Right renal cortex interstitium (tissue), 3 donors: Measurements from ENCODE around the gene KLHDC3. TPM values are rescaled to one million over a fixed set of nuclear protein-coding genes. Genes with fewer than 3 reads are reported as not detected.

Experiments
- DNase-seq, 3 donors: peaks; one replicate each; pipeline ENCODE4 v3.0.0-alpha.2; 2013; ENCODE audit warnings: low read depth in 3 of 3, low spot score in 2 of 3
- polyA plus RNA-seq, 3 donors: library from polyadenylated mRNA; unstranded; fragments of 120-200 nt; gene quantifications; one replicate each; pipeline ENCODE4 v1.2.1, GENCODE V29; 2013; ENCODE audit not compliant: insufficient read length in 3 of 3

The KLHDC3 gene
- polyA plus RNA-seq, 3 donors: 90.5 to 104 (median 92.2) TPM

GRCh38 chr6:43053545-43054205 is 39.6 kb downstream of the KLHDC3 start, which contains the start of gene CUL7:
Gene CUL7 (minus strand): TSS chr6:43053851. CDS start chr6:43052788, 1,063 bp downstream.
- peak in 2 of 3 donors; percentile 85 to 86 for DNase-seq

- no peak for DNase-seq
These were observed 40.3 kb downstream of the KLHDC3 start for GRCh38 chr6:43054206-43054943.

DNA sequence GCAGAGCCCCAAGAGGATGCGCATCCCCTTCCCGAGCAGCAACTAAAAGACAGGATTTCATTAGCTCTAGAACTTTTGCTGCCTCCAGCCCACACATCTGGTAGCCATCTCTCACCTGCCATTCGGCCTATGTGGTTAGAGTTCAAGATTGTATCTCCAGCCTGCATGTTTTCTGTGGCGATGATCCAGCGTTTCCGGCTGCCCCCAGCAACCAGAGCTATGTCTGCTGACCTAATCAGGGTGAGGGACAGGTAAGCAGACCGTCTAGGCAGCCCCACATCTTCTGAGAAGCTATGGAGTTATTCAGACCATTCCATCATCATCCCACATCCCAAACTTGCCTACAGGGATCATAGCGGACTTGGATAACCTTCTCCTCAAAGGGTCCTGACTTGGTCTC is 41.9 kb downstream of the KLHDC3 start:
- no peak for DNase-seq

DNA sequence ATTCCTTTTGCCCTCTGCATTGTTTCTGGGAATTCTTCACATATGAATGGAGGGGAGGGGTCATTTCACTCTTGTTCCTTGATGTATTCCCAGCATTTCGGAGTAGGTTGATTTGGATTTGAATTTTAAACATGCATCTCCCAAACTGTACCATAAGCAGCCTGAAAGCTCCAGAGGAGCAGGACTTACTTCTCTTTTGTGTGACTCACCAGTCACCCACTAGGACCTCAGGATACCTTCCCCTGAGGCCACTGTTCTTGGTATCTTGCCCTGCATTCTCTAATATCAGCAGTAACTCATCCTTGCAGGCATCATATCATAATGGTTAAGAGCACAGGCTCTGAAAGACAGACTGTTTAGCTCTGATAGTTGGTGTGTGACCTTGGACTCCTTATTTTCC is 44.5 kb downstream of the KLHDC3 start:
- no peak for DNase-seq

DNA sequence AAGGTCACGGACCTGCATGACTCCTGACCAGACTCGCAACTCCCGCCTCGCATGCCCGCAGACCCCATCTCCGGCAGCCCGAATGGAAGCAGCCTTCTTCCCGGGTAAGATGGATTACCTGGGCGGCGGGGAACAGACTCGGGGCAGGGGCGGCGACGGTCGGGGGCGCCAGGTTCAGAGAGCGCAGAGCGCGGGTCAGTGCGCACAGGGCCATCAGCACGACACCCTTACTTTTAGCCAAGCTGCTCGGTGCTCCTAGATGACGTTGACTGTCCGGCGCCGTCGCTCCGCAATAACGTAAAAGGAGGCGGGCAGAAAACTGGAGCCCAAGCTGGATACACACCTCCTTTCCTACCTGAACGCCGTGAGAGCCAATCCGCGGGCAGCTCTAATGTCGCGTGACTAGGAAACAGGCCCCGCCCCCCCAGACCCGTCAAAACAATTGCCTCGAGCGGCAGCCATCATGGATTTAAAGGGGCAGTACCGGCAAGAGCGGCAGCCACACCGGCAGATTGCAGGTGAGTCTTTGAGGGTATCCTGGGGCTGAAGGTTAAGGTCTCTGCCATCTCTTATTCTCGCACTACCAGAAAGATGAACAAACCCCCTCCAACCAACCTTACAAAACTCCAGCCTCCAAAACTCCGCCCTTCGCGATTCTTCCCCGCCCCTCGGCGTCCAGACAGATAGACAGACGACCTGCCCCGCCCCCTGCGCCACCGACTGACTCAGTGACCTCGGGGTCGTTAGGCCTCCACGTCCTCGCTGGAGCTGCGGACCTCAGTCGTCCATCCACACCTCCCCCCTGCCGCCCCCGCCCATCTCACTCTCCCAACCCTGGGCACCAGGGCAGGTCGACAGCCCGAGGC is 45.4 kb downstream of the KLHDC3 start, which contains the start of the genes KLC4 and MRPL2:
Gene KLC4, plus strand, starts transcription at position 464 of the 866 bp plus-strand sequence. CDS start 1,705 bp downstream, outside the sequence.
Gene MRPL2, minus strand, starts transcription at position 267 of the 866 bp plus-strand sequence. Its CDS starts 53 bp downstream, at position 214.
- peak; percentile 96 to 99 (median 98) for DNase-seq

DNA sequence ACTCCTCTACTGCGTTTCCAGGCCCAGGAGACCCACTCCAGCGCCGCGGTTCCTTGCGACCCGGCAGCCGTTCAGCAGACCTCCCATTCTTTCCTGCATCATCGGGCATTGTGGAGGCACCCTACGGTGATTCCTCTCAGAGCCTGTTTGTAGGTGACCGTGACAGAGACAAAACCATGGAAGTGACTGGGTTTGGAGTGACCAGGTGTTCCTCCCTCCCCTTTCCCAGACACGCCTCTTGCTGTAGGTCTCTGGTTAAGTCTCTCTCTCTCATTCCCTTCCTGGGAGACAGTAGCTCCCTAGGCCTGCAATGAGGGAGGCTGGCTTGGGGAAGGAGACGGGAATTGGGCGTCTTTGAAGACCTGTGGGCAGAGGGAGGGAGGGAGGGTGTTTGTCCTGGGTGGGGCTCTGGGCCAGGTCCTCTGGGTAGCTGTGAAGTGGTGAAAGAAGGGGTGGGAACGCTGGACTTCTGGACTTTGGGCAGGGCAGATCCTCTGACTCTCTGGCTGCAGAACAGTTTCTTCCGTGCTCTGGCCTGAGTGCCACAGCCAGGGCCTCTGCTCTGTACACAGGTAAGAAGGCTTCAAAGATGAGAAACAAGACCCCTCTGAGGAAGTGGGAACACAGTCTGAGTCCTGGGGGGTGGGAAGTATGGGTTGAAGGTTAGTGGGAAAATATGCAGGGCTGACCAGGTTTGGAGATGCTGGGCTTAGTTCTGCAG is 46.1 kb downstream of the KLHDC3 start:
- DNase-seq: no peak

- DNase-seq: no peak
These were observed 46.9 kb downstream of the KLHDC3 start for GRCh38 chr6:43060755-43061633.

GRCh38 chr6:43061861-43062260 is 47.8 kb downstream of the KLHDC3 start:
- no peak for DNase-seq

- DNase-seq: no peak
These were observed 48.8 kb downstream of the KLHDC3 start for GRCh38 chr6:43062818-43063217.

DNA sequence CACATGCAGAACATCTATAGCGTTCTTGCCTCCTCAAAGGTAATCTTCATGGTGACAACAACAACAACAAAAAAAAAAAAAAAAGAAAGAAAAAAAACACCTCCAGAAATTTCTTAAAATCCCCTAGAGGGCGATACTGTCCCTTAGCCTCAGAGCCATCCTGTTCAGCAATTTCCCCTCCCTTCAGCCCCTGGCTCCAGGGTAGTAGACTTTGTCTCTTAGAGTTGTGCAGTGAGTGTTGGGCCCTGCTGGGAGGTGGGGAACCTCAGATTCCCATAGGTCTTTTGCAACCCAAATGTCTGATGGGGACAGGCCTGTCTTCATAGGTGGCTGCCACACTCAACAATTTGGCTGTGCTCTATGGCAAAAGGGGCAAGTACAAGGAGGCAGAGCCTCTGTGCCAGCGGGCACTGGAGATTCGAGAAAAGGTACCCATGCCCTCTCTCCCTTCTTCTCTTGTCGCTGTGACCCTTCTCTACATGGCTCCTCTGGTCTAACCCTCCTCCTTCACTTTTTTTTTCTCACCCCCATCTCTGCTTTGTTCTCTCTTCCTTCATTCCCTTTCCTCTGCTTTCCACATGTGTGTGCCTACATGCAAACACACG is 56.1 kb downstream of the KLHDC3 start:
- no peak for DNase-seq

Other genes with a start within 250 kb of the KLHDC3 start
- gene BICRAL, start 232.2 kb upstream of the KLHDC3 start, polyA plus RNA-seq: 10 to 100 TPM; 14.9 to 17.6 (median 15.6) TPM
- 100 to 1,000 TPM; 117 to 124 (median 121) TPM for gene RPL7L1, start 134.6 kb upstream of the KLHDC3 start, polyA plus RNA-seq
- under 1 TPM; 0.24 to 0.51 (median 0.28) TPM for gene PTCRA, start 98.2 kb upstream of the KLHDC3 start, polyA plus RNA-seq
- gene CNPY3, start 84.8 kb upstream of the KLHDC3 start, polyA plus RNA-seq: 10 to 100 TPM; 59.3 to 64.7 (median 61.3) TPM
- gene GNMT, start 53.5 kb upstream of the KLHDC3 start, polyA plus RNA-seq: under 1 TPM; 0.53 to 0.64 (median 0.57) TPM
- 10 to 100 TPM; 18.1 to 20.0 (median 18.7) TPM for gene PEX6, start 35.1 kb upstream of the KLHDC3 start, polyA plus RNA-seq
- gene PPP2R5D, start 29.7 kb upstream of the KLHDC3 start, polyA plus RNA-seq: 10 to 100 TPM; 67.5 to 73.5 (median 70.1) TPM
- 10 to 100 TPM; 85.5 to 99.0 (median 96.2) TPM for gene MEA1, start 303 bp upstream of the KLHDC3 start, polyA plus RNA-seq
- gene RRP36, start 7.4 kb downstream of the KLHDC3 start, polyA plus RNA-seq: 10 to 100 TPM; 58.7 to 62.8 (median 60.7) TPM
- gene CUL7, start 39.6 kb downstream of the KLHDC3 start, polyA plus RNA-seq: 10 to 100 TPM; 46.6 to 51.4 (median 47.1) TPM
- 10 to 100 TPM; 53.4 to 54.4 (median 54.2) TPM for gene MRPL2, start 45.2 kb downstream of the KLHDC3 start, polyA plus RNA-seq
- 10 to 100 TPM; 46.8 to 54.1 (median 51.8) TPM for gene KLC4, start 45.4 kb downstream of the KLHDC3 start, polyA plus RNA-seq
- gene PTK7, start 62.1 kb downstream of the KLHDC3 start, polyA plus RNA-seq: 100 to 1,000 TPM; 223 to 242 (median 227) TPM
- gene SRF, start 157.0 kb downstream of the KLHDC3 start, polyA plus RNA-seq: 10 to 100 TPM; 29.5 to 32.8 (median 30.6) TPM
- gene CUL9, start 167.9 kb downstream of the KLHDC3 start, polyA plus RNA-seq: 10 to 100 TPM; 26.5 to 29.5 (median 28.6) TPM
- gene DNPH1, start 215.2 kb downstream of the KLHDC3 start, polyA plus RNA-seq: 10 to 100 TPM; 47.0 to 64.4 (median 49.4) TPM
- under 1 TPM; 0.27 to 0.29 (median 0.28) TPM for gene TTBK1, start 229.2 kb downstream of the KLHDC3 start, polyA plus RNA-seq